Measurements from ENCODE around the gene SPOCK3. TPM values are rescaled to one million over a fixed set of nuclear protein-coding genes. Genes with fewer than 3 reads are reported as not detected.

SPOCK3 gene
- total and polyA plus RNA-seq, 4 donors, result 0.08 to 0.42 (median 0.24) TPM

GRCh38 chr4:166896254-166896653, 338.0 kb downstream of the SPOCK3 start:
- H3K27me3 ChIP-seq (ENCODE audit: control insufficient read depth in 4 of 4, insufficient read depth in 4 of 4, low read length in 3 of 4), result no peaks in the 10 kb centered on the region
- 61% methylated on average over 3 of the region's 3 CpGs for WGBS
- H3K27ac ChIP-seq (ENCODE audit: low read depth in 1 of 2, low read length in 2 of 2), result no peak overlapping the region
- no peak overlapping the region for H3K4me3 ChIP-seq (ENCODE audit: low read depth in 1 of 3, low read length in 3 of 3)
- no peak overlapping the region for H3K9ac ChIP-seq (ENCODE audit: low read depth in 1 of 2, low read length in 2 of 2)
- TF ChIP-seq EGR1 (IDR thresholded peaks at IDR 0.05; ENCODE audit: low read depth in 2 of 2) (no peak), JUND (IDR thresholded peaks at IDR 0.05) (no peak), CTCF (IDR thresholded peaks at IDR 0.05; ENCODE audit: low read depth, low read length, missing input control) (no peak), RXRA (IDR thresholded peaks at IDR 0.05) (no peak), TAF1 (conservative IDR thresholded peaks at IDR 0.05) (no peak), FOXA1 (IDR thresholded peaks at IDR 0.05) (no peak), ZBTB33 (IDR thresholded peaks at IDR 0.05) (no peak), FOXA2 (IDR thresholded peaks at IDR 0.05) (no peak), GABPA (IDR thresholded peaks at IDR 0.05 in 1 of 2, conservative IDR thresholded peaks at IDR 0.05 in 1 of 2) (no peak), HNF4A (conservative IDR thresholded peaks at IDR 0.05) (no peak), NR2F2 (IDR thresholded peaks at IDR 0.05) (no peak), SP1 (IDR thresholded peaks at IDR 0.05) (no peak)
- no peaks in the 10 kb centered on the region for H3K4me1 ChIP-seq (ENCODE audit: control insufficient read depth in 4 of 4, insufficient read depth in 4 of 4, low read length in 3 of 4)
- no peak for DNase-seq (ENCODE audit: low spot score)
- no peaks in the 10 kb centered on the region for H3K36me3 ChIP-seq (ENCODE audit: control insufficient read depth in 4 of 4, insufficient read depth in 3 of 4, low read depth in 1 of 4, low read length in 3 of 4)
- H3K9me3 ChIP-seq (ENCODE audit: control insufficient read depth in 4 of 4, low read length in 3 of 4), result peaks cover 0 to 2% (median 0%) of the 10 kb centered on the region in 4 donors

- Histone ChIP-seq H3K27ac (ENCODE audit: low read depth in 1 of 2, low read length in 2 of 2) (no peak overlapping the region), H3K27me3 (ENCODE audit: control insufficient read depth in 4 of 4, insufficient read depth in 4 of 4, low read length in 3 of 4) (no peaks in the 10 kb centered on the region), H3K9me3 (ENCODE audit: control insufficient read depth in 4 of 4, low read length in 3 of 4) (no peaks in the 10 kb centered on the region), H3K4me1 (ENCODE audit: control insufficient read depth in 4 of 4, insufficient read depth in 4 of 4, low read length in 3 of 4) (no peaks in the 10 kb centered on the region), H3K36me3 (ENCODE audit: control insufficient read depth in 4 of 4, insufficient read depth in 3 of 4, low read depth in 1 of 4, low read length in 3 of 4) (no peaks in the 10 kb centered on the region), H3K9ac (ENCODE audit: low read depth in 1 of 2, low read length in 2 of 2) (no peak overlapping the region), H3K4me3 (ENCODE audit: low read depth in 1 of 3, low read length in 3 of 3) (no peak overlapping the region)
- WGBS, result 81% methylated on average over 1 of the region's 1 CpG
- no peak for DNase-seq (ENCODE audit: low spot score)
- no peak for TF ChIP-seq JUND (IDR thresholded peaks at IDR 0.05)
- TF ChIP-seq RAD21 (IDR thresholded peaks at IDR 0.05), result no peak
- TF ChIP-seq FOXA2 (IDR thresholded peaks at IDR 0.05), result no peak
- TF ChIP-seq YY1 (IDR thresholded peaks at IDR 0.05), result no peak
- no peak for TF ChIP-seq EGR1 (IDR thresholded peaks at IDR 0.05; ENCODE audit: low read depth in 2 of 2)
- TF ChIP-seq HNF4G (IDR thresholded peaks at IDR 0.05), result no peak
- TF ChIP-seq REST (IDR thresholded peaks at IDR 0.05), result no peak
- TF ChIP-seq CTCF (IDR thresholded peaks at IDR 0.05; ENCODE audit: low read depth, low read length, missing input control), result no peak
- no peak for TF ChIP-seq TAF1 (conservative IDR thresholded peaks at IDR 0.05)
- TF ChIP-seq NR2F2 (IDR thresholded peaks at IDR 0.05), result no peak
- TF ChIP-seq MAX (IDR thresholded peaks at IDR 0.05), result no peak
- no peak for TF ChIP-seq GABPA (IDR thresholded peaks at IDR 0.05 in 1 of 2, conservative IDR thresholded peaks at IDR 0.05 in 1 of 2)
- TF ChIP-seq ZBTB33 (IDR thresholded peaks at IDR 0.05), result no peak
- TF ChIP-seq FOXA1 (IDR thresholded peaks at IDR 0.05), result no peak
- no peak for TF ChIP-seq ATF3 (IDR thresholded peaks at IDR 0.05)
- TF ChIP-seq HNF4A (conservative IDR thresholded peaks at IDR 0.05), result no peak
- no peak for TF ChIP-seq RXRA (IDR thresholded peaks at IDR 0.05)
- TF ChIP-seq SP1 (IDR thresholded peaks at IDR 0.05), result no peak
Observed at GRCh38 chr4:166895771-166896170, 338.5 kb downstream of the SPOCK3 start.

All from liver (tissue), 9 donors.